IMR-90 (cell line): ENCODE data around the gene CECR2. TPM values are rescaled to one million over a fixed set of nuclear protein-coding genes. Genes with fewer than 3 reads are reported as not detected.

Source experiments
- ATAC-seq: fragments of 200-7000 bp; cut with Tn5 transposase; 2 replicates; pipeline ENCODE4 v1.9.1; 2020; ENCODE audit warnings: low read depth, mild to moderate bottlenecking, moderate library complexity
- BruUV-seq: library from RNA; stranded (reverse); fragments of 400-500 nt; replicated peaks from 2 replicates; lab custom pipeline; 2021; lab: Mats Ljungman, UMichigan
- CTCF ChIA-PET: fragments of 300-600 bp; formaldehyde crosslinking; extraction: SDS; loops from one replicate; lab custom pipeline; 2021; ENCODE audit warnings: antibody characterized with exemption; lab: Yijun Ruan, JAX
- POLR2A ChIA-PET: fragments of 300-600 bp; sonication (Branson Sonifier 250); formaldehyde crosslinking; loops from one replicate; lab custom pipeline; 2022; ENCODE audit warnings: antibody characterized with exemption; ENCODE audit not compliant: unreplicated experiment; lab: Charles Lee
- DNase-seq: peaks from one replicate; pipeline ENCODE4 v3.0.0; 2013
- H2AFZ ChIP-seq: replicated peaks from 2 replicates; pipeline ENCODE3; 2013; ENCODE audit warnings: low read length, mild to moderate bottlenecking; ENCODE audit not compliant: poor library complexity
- H2AK5ac ChIP-seq: 2 replicates; pipeline ENCODE4 v1.6.1; 2013; ENCODE audit warnings: low read depth, low read length, inconsistent platforms
- H2AK9ac ChIP-seq: replicated peaks from 2 replicates; pipeline ENCODE3; 2013; ENCODE audit warnings: mild to moderate bottlenecking, low read depth, low read length, moderate library complexity; ENCODE audit not compliant: poor library complexity
- H2BK120ac ChIP-seq: 2 replicates; pipeline ENCODE4 v1.6.1; 2013; ENCODE audit warnings: low read depth, low read length, inconsistent platforms
- H2BK15ac ChIP-seq: 3 replicates; pipeline ENCODE4 v1.6.1; 2013; ENCODE audit warnings: low read depth, low read length, inconsistent platforms
- H2BK20ac ChIP-seq: 2 replicates; pipeline ENCODE4 v1.6.1; 2013; ENCODE audit warnings: low read depth, mild to moderate bottlenecking, inconsistent platforms, low read length, moderate library complexity
- H2BK5ac ChIP-seq: 2 replicates; pipeline ENCODE4 v1.6.1; 2013; ENCODE audit warnings: mild to moderate bottlenecking, low read depth, low read length, inconsistent platforms; ENCODE audit not compliant: poor library complexity, severe bottlenecking
- H3K14ac ChIP-seq: replicated peaks from 2 replicates; pipeline ENCODE4 v1.6.1; 2013; ENCODE audit warnings: low read depth, low read length, inconsistent platforms
- H3K18ac ChIP-seq: 2 replicates; pipeline ENCODE4 v1.6.1; 2013; ENCODE audit warnings: low read depth, low read length, control low read depth
- H3K23ac ChIP-seq: 2 replicates; pipeline ENCODE4 v1.6.1; 2013; ENCODE audit warnings: low read depth, low read length, inconsistent platforms
- H3K27ac ChIP-seq: 2 replicates; pipeline ENCODE4 v1.5.1; 2013; ENCODE audit warnings: mild to moderate bottlenecking, control low read depth, low read length; ENCODE audit not compliant: insufficient read depth
- H3K27me3 ChIP-seq: 2 replicates; pipeline ENCODE4 v1.6.1; 2013; ENCODE audit warnings: low read length; ENCODE audit not compliant: control insufficient read depth, insufficient read depth
- H3K36me3 ChIP-seq: 2 replicates; pipeline ENCODE4 v1.6.1; 2013; ENCODE audit warnings: low read length, mixed read lengths; ENCODE audit not compliant: control insufficient read depth, insufficient read depth
- H3K4ac ChIP-seq: 2 replicates; pipeline ENCODE4 v1.6.1; 2013; ENCODE audit warnings: low read depth, low read length, inconsistent platforms
- H3K4me1 ChIP-seq: 2 replicates; pipeline ENCODE4 v1.6.1; 2013; ENCODE audit warnings: low read length, mixed read lengths; ENCODE audit not compliant: control insufficient read depth, insufficient read depth
- H3K4me2 ChIP-seq: 2 replicates; pipeline ENCODE4 v1.6.1; 2013; ENCODE audit warnings: low read depth, mild to moderate bottlenecking, control low read depth, low read length, moderate library complexity
- H3K4me3 ChIP-seq: 2 replicates; pipeline ENCODE4 v1.5.1; 2013; ENCODE audit warnings: low read depth, mild to moderate bottlenecking, control low read depth, low read length, moderate library complexity; ENCODE audit not compliant: insufficient read depth
- H3K56ac ChIP-seq: 2 replicates; pipeline ENCODE4 v1.6.1; 2013; ENCODE audit warnings: low read length, inconsistent platforms; ENCODE audit not compliant: insufficient read depth; ENCODE audit errors: extremely low read depth
- H3K79me1 ChIP-seq, 2 experiments: 2 replicates each; pipeline ENCODE4 v1.6.1; 2013; ENCODE audit warnings: low read length in 2 of 2, inconsistent platforms in 1 of 2, low read depth in 1 of 2
- H3K9ac ChIP-seq: 2 replicates; pipeline ENCODE4 v1.6.1; 2013; ENCODE audit warnings: low read depth, low read length, control low read depth
- H3K9me1 ChIP-seq: 2 replicates; pipeline ENCODE4 v1.6.1; 2013; ENCODE audit warnings: low read length, inconsistent platforms; ENCODE audit not compliant: insufficient read depth
- H3K9me3 ChIP-seq: 2 replicates; pipeline ENCODE4 v1.6.1; 2013; ENCODE audit warnings: low read length; ENCODE audit not compliant: control insufficient read depth, insufficient read depth
- H4K20me1 ChIP-seq: 2 replicates; pipeline ENCODE4 v1.6.1; 2013; ENCODE audit warnings: low read length, inconsistent platforms; ENCODE audit not compliant: insufficient read depth
- H4K5ac ChIP-seq: 2 replicates; pipeline ENCODE4 v1.6.1; 2013; ENCODE audit warnings: mild to moderate bottlenecking, low read depth, low read length, control low read depth
- H4K8ac ChIP-seq, 2 experiments: 2 replicates each; pipeline ENCODE4 v1.6.1; 2013; ENCODE audit warnings: low read depth in 2 of 2, low read length in 2 of 2, control low read depth in 1 of 2, inconsistent platforms in 1 of 2
- H4K91ac ChIP-seq: 2 replicates; pipeline ENCODE4 v1.6.1; 2013; ENCODE audit warnings: low read depth, low read length, inconsistent platforms; ENCODE audit not compliant: insufficient read depth
- BHLHE40 ChIP-seq: fragments of 150-350 bp; IDR thresholded peaks from 2 replicates; pipeline ENCODE4 v1.6.1; 2016; ENCODE audit warnings: mild to moderate bottlenecking, low read depth, low read length
- CTCF ChIP-seq: conservative IDR thresholded peaks from 2 replicates; pipeline ENCODE4 v1.5.1; 2012; ENCODE audit warnings: mild to moderate bottlenecking, low read depth, low read length, improper control_type of control experiment
- FOS ChIP-seq: fragments of 150-350 bp; IDR thresholded peaks from 2 replicates; pipeline ENCODE4 v1.6.1; 2016; ENCODE audit warnings: low read depth, low read length
- MAZ ChIP-seq: IDR thresholded peaks from 2 replicates; pipeline ENCODE4 v1.6.1; 2012; ENCODE audit warnings: low read depth, mild to moderate bottlenecking, low read length, improper control_type of control experiment, moderate library complexity, borderline replicate concordance
- NFE2L2 ChIP-seq: fragments of 150-350 bp; IDR thresholded peaks from 2 replicates; pipeline ENCODE4 v1.6.1; 2016; ENCODE audit warnings: low read depth, mild to moderate bottlenecking, low read length
- POLR2A ChIP-seq: IDR thresholded peaks from 2 replicates; pipeline ENCODE4 v1.6.1; 2012; ENCODE audit warnings: mild to moderate bottlenecking, low read depth, low read length
- RAD21 ChIP-seq: IDR thresholded peaks from 2 replicates; pipeline ENCODE4 v1.6.1; 2012; ENCODE audit warnings: low read length, improper control_type of control experiment
- RCOR1 ChIP-seq: IDR thresholded peaks from 2 replicates; pipeline ENCODE4 v1.6.1; 2012; ENCODE audit warnings: mild to moderate bottlenecking, low read length, improper control_type of control experiment; ENCODE audit not compliant: insufficient replicate concordance
- RFX5 ChIP-seq: IDR thresholded peaks from 2 replicates; pipeline ENCODE4 v1.8.0; 2012; ENCODE audit warnings: low read depth, mild to moderate bottlenecking, low read length, moderate library complexity
- WGBS, 2 experiments: methylation state at CpG; one replicate each; pipeline versions ENCODE4 v1.1.5 to v1.1.7; 2013; ENCODE audit warnings: missing lambda C conversion rate in 2 of 2; ENCODE audit not compliant: insufficient read length in 1 of 2; ENCODE audit errors: extremely low coverage in 2 of 2; 5-methylcytosine and 5-hydroxymethylcytosine counted together
- dilution Hi-C: fragments of 300-500 bp; cut with HindIII; formaldehyde crosslinking; loops from one replicate; pipeline ENCODE4 v1.14.3; 2018; ENCODE audit warnings: low sequenced_read_pairs; ENCODE audit not compliant: unreplicated experiment
- in situ Hi-C: fragments of 300-500 bp; cut with MboI; formaldehyde crosslinking; loops from 3 replicates; pipeline ENCODE4 v1.14.3; 2019; ENCODE audit warnings: low sequenced_read_pairs, inconsistent platforms, mixed read lengths
- intact Hi-C: fragments of 100-400 bp; cut with micrococcal nuclease; formaldehyde crosslinking; loops from 2 replicates; pipeline ENCODE4 v1.10.0; 2022
- polyA plus RNA-seq, 3 experiments: library from polyadenylated mRNA; depleted of rRNA; stranded (reverse); fragments of >200 nt; gene quantifications; 2 replicates each; pipeline ENCODE4 v1.2.3, GENCODE V29; 2012; ENCODE audit warnings: low replicate concordance in 1 of 3
- total RNA-seq: library from RNA; depleted of rRNA; stranded (reverse); fragments of >200 nt; gene quantifications from 2 replicates; pipeline ENCODE4 v1.2.3, GENCODE V29; 2012
- TF ChIP-seq, protein P1 (sequence below): fragments of 150-350 bp; IDR thresholded peaks from 2 replicates; pipeline ENCODE4 v1.6.1; 2016; ENCODE audit warnings: low read depth, mild to moderate bottlenecking, low read length, moderate library complexity, borderline replicate concordance

Gene CECR2
- total and polyA plus RNA-seq, 2 of the 4 experiments (the other 2 are of a cell fraction): under 0.01 TPM; not detected in 1

DNA sequence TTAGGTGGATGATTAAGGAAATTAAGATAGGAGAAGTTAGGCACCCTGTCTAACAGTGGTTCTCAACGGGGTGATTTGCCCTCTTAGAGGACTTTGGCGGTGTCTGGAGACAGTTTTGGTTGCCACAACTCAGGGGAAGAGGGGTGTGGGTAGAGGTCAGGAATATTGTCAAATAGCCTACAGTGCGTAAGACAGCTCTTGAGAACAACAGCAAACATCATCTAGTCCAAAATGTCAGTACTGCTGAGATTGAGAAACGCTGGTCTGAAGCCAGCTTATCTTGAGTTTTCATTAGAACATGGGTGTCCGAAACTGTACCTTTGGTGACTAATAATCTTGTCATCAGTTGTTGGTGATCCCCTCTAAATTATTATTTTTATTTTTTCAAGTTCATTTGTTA is 38.4 kb downstream of the CECR2 start:
- no peak overlapping the region for H4K8ac ChIP-seq
- no peaks in the 10 kb centered on the region for H3K27me3 ChIP-seq
- ChIA-PET CTCF (no interaction called here), POLR2A (no interaction called here)
- no peak overlapping the region for H2BK15ac ChIP-seq
- H2AK9ac ChIP-seq: no peak overlapping the region
- no peak overlapping the region for H3K18ac ChIP-seq
- H3K9me3 ChIP-seq: no peaks in the 10 kb centered on the region
- H3K4ac ChIP-seq: no peak overlapping the region
- no peak overlapping the region for H3K56ac ChIP-seq
- no peak overlapping the region for H2BK120ac ChIP-seq
- BruUV-seq: no TSS peak
- H3K79me1 ChIP-seq: no peaks in the 10 kb centered on the region
- no peak overlapping the region for H2BK20ac ChIP-seq
- no peak for TF ChIP-seq RAD21
- no peak for TF ChIP-seq CTCF
- TF ChIP-seq POLR2A: no peak
- no peak for TF ChIP-seq MAZ
- TF ChIP-seq RCOR1: no peak
- no peak for TF ChIP-seq NFE2L2
- no peak for TF ChIP-seq BHLHE40
- TF ChIP-seq, protein P1, sequence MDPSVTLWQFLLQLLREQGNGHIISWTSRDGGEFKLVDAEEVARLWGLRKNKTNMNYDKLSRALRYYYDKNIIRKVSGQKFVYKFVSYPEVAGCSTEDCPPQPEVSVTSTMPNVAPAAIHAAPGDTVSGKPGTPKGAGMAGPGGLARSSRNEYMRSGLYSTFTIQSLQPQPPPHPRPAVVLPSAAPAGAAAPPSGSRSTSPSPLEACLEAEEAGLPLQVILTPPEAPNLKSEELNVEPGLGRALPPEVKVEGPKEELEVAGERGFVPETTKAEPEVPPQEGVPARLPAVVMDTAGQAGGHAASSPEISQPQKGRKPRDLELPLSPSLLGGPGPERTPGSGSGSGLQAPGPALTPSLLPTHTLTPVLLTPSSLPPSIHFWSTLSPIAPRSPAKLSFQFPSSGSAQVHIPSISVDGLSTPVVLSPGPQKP: no peak
- no peak for TF ChIP-seq RFX5
- TF ChIP-seq FOS: no peak
- WGBS, 2 experiments: no CpG with 5 or more reads among the region's 5 CpGs
- no peaks in the 10 kb centered on the region for H3K9me1 ChIP-seq
- in situ Hi-C loops: no loop called here
- H2BK5ac ChIP-seq: no peak overlapping the region
- no peak overlapping the region for H3K14ac ChIP-seq
- DNase-seq (no peak), ATAC-seq (no peak)
- dilution Hi-C loops: no loop called here
- no peak overlapping the region for H4K91ac ChIP-seq
- no peak overlapping the region for H2AFZ ChIP-seq
- no peak overlapping the region for H3K23ac ChIP-seq
- no peak overlapping the region for H3K27ac ChIP-seq
- H2AK5ac ChIP-seq: no peak overlapping the region
- intact Hi-C loops: no loop called here
- no peak overlapping the region for H3K4me2 ChIP-seq
- no peak overlapping the region for H3K9ac ChIP-seq
- no peak overlapping the region for H3K4me3 ChIP-seq
- H4K20me1 ChIP-seq: no peaks in the 10 kb centered on the region
- H3K36me3 ChIP-seq: no peaks in the 10 kb centered on the region
- no peaks in the 10 kb centered on the region for H3K4me1 ChIP-seq
- H4K5ac ChIP-seq: no peak overlapping the region
